Measurements from ENCODE around the gene RAB17. TPM values are rescaled to one million over a fixed set of nuclear protein-coding genes. Genes with fewer than 3 reads are reported as not detected.
A peak's percentile ranks its signal among the peaks of the same experiment; 100 is the strongest.

RAB17 gene
- total and polyA plus RNA-seq, 8 donors, result 19.2 to 130 (median 30.7) TPM

DNA sequence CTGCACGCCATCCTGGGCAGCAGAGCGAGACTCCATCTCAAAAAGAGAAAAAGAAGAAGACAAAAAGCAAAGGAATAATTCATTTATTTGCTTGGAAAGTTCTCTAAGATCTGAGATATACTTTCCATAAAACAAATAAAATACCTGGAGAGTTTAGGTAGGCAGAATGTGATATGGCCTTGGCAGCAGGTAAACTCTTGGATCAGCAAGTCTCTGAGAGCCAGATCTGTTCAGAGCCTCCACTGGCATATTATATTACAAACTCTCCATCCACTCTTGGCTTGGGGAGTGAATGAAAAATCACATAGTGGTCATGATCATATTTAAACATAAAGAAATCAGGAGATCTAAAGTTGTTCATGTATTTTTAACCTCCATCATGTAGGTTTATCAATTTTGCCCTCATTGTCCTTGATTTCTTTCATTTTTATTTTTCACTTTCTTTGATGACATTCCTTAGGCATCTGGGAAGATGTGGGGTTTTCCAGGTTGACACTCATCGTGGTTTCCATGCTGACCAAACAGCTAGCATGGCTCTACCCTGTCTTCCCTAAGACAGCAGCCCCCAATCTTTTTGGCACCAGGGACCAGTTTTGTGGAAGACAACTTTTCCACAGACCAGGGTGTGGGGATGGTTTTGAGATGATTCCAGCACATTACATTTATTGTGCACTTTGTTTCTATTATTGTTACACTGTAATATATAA, 47.0 kb upstream of the RAB17 start:
- no peaks in the 10 kb centered on the region for H3K27me3 ChIP-seq
- intact Hi-C loops (cut with DNase I), result no loop called here
- no peaks in the 10 kb centered on the region for H3K36me3 ChIP-seq
- FAIRE-seq (no peak), ATAC-seq (peak in 2 of 4 donors; percentile 54 to 84), DNase-seq (no peak)
- no peaks in the 10 kb centered on the region for H3K4me1 ChIP-seq
- H3K4me3 ChIP-seq, result no peak overlapping the region
- no peaks in the 10 kb centered on the region for H3K9me3 ChIP-seq
- TF ChIP-seq, protein P1, sequence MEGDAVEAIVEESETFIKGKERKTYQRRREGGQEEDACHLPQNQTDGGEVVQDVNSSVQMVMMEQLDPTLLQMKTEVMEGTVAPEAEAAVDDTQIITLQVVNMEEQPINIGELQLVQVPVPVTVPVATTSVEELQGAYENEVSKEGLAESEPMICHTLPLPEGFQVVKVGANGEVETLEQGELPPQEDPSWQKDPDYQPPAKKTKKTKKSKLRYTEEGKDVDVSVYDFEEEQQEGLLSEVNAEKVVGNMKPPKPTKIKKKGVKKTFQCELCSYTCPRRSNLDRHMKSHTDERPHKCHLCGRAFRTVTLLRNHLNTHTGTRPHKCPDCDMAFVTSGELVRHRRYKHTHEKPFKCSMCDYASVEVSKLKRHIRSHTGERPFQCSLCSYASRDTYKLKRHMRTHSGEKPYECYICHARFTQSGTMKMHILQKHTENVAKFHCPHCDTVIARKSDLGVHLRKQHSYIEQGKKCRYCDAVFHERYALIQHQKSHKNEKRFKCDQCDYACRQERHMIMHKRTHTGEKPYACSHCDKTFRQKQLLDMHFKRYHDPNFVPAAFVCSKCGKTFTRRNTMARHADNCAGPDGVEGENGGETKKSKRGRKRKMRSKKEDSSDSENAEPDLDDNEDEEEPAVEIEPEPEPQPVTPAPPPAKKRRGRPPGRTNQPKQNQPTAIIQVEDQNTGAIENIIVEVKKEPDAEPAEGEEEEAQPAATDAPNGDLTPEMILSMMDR (IDR thresholded peaks at IDR 0.05), result no peak
- H3K27ac ChIP-seq, result no peak overlapping the region
- WGBS, 2 donors, result 72 to 76% methylated on average over 3 of the region's 3 CpGs

DNA sequence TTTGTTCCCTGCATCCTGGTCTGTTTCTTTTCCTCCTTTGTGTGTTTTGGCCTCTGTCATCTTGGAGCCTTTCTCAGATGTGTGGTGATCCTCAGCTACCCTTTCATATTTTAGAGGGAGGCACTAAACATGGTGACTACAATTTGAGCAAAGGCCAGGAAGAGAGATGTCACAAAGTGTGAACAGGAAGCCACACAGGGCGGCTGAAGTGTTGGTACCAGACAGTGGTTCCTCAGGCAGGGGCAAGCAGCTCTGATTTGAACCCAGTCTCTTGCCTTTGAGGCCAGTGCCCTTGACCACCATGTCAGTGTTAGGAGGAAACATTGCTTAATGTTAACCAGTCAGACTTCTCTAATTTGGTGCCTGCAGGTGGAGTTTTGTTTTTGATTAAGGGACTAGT, 46.0 kb upstream of the RAB17 start:
- Histone ChIP-seq H3K27ac (no peak overlapping the region), H3K4me3 (no peak overlapping the region), H3K36me3 (no peaks in the 10 kb centered on the region), H3K27me3 (no peaks in the 10 kb centered on the region), H3K9me3 (no peaks in the 10 kb centered on the region), H3K4me1 (no peaks in the 10 kb centered on the region)
- 88 to 92% methylated on average over 1 of the region's 1 CpG for WGBS, 2 donors
- FAIRE-seq, result no peak
- no peak for ATAC-seq
- no peak for DNase-seq
- intact Hi-C loops (cut with DNase I), result no loop called here
- TF ChIP-seq, protein P1 (IDR thresholded peaks at IDR 0.05), result no peak

DNA sequence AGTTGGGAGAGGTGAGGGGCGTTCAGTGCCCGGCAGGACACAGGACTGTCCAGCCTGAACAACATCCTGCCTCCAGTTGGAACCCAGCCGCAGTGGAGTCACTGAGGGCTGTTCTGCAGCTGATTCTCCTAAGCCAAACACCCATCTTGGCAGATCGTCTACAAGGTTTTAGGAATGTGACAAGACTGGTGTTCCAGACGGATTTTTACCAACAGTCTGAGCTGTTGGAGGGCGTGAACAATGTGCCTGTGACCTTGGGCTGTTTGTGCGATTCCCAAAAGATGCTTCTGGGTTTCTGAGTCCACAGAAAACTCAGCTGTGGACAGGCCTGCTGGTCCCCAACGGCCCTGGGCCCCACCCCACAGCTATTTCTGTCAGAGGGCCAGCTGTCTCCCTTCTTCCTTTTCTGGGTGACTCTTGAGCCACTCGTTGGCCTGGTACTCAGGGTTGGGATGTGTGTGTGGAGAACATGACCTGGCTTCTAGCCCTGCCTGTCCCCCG, 42.6 kb upstream of the RAB17 start:
- Histone ChIP-seq H3K36me3 (no peaks in the 10 kb centered on the region), H3K27ac (no peak overlapping the region), H3K4me3 (no peak overlapping the region), H3K9me3 (no peaks in the 10 kb centered on the region), H3K4me1 (peaks cover 0 to 6% (median 3%) of the 10 kb centered on the region in 3 donors), H3K27me3 (no peaks in the 10 kb centered on the region)
- intact Hi-C loops (cut with DNase I), result no loop called here
- FAIRE-seq (no peak), DNase-seq (peak in 1 of 6 donors; percentile 37), ATAC-seq (no peak)
- TF ChIP-seq, protein P1 (IDR thresholded peaks at IDR 0.05), result no peak
- 78 to 84% methylated on average over 10 of the region's 10 CpGs for WGBS, 2 donors

DNA sequence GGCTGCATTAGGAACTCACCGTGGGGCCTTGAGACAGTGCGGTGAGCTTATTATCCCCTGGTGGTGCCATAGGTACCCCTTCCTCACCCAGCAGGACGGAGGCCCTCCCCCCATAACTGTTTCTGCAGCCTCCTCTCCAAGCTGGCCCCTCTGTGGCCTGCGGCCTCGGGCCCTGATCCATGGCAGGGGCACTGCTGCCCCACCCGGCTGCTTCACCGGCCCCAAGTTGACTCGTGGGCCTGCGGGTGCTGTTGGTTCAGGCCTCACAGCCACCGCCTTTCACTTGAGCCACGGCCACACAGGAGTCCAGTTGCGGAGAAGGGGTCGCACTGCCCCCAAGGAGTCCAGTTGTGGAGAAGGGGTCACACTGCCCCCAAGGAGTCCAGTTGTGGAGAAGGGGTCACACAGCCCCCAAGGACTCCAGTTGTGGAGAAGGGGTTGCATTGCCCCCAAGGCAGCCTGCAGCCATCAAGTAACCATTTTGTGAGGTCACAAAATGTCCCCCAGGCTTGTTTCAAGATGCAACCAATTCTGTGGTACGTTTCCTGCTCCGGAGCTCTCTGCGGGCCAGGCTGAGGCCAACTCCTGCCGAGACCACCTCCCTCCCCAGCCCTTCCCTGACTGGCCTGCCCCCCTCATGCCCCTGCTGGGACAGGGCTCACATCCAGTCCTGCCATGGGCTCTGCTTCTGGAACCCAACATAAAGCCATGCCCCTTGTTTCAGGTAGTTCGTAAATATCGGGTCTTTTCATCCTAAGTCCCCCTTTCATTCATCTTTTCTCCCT, 41.5 kb upstream of the RAB17 start:
- intact Hi-C loops (cut with DNase I), result no loop called here
- DNase-seq, result no peak
- no peaks in the 10 kb centered on the region for H3K27me3 ChIP-seq
- no peaks in the 10 kb centered on the region for H3K9me3 ChIP-seq
- peaks cover 0 to 7% (median 3%) of the 10 kb centered on the region in 3 donors for H3K4me1 ChIP-seq
- no peak for ATAC-seq
- no peak overlapping the region for H3K27ac ChIP-seq
- FAIRE-seq, result no peak
- TF ChIP-seq, protein P1 (IDR thresholded peaks at IDR 0.05), result no peak
- 94 to 96% methylated on average over 19 of the region's 19 CpGs for WGBS, 2 donors
- H3K36me3 ChIP-seq, result no peaks in the 10 kb centered on the region
- H3K4me3 ChIP-seq, result no peak overlapping the region

All from pancreas (tissue), 10 donors.